ENCODE data around the gene GAP43. TPM values are rescaled to one million over a fixed set of nuclear protein-coding genes. Genes with fewer than 3 reads are reported as not detected.

Gene GAP43
- total RNA-seq, 4 donors from 2014 or later, result not detected

DNA sequence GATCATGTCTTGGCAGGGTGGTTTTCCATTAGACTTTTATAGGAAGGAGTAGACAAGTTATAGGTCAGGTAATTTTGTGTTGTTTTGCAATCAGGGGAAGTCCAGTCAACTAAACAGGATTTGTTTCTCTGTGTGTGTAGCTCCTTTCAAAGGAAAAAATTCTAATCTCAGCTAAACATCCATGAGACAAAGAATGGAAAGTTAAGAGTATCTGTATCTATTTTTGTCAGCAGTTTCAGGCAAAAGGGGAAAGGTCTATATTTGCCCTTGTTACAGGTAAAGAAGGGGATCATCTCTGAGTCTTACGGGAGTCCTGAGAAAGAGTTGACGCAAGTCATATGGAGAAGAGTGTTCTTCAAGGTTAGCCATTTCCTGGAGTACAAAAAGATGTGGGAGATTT is 79.3 kb downstream of the GAP43 start:
- Histone ChIP-seq H3K4me3 (replicated peaks in 1 of 3) (no peak overlapping the region), H3K4me1 (no peaks in the 10 kb centered on the region), H3K27ac (no peak overlapping the region), H3K27me3 (no peaks in the 10 kb centered on the region), H3K36me3 (no peaks in the 10 kb centered on the region), H3K9me3 (no peaks in the 10 kb centered on the region)
- intact Hi-C loops (cut with DNase I), result no loop called here
- 92 to 97% methylated on average over 2 of the region's 2 CpGs for WGBS, 2 donors
- TF ChIP-seq POLR2A (IDR thresholded peaks at IDR 0.05), result no peak
- TF ChIP-seq CTCF (IDR thresholded peaks at IDR 0.05), result no peak
- DNase-seq, result no peak

DNA sequence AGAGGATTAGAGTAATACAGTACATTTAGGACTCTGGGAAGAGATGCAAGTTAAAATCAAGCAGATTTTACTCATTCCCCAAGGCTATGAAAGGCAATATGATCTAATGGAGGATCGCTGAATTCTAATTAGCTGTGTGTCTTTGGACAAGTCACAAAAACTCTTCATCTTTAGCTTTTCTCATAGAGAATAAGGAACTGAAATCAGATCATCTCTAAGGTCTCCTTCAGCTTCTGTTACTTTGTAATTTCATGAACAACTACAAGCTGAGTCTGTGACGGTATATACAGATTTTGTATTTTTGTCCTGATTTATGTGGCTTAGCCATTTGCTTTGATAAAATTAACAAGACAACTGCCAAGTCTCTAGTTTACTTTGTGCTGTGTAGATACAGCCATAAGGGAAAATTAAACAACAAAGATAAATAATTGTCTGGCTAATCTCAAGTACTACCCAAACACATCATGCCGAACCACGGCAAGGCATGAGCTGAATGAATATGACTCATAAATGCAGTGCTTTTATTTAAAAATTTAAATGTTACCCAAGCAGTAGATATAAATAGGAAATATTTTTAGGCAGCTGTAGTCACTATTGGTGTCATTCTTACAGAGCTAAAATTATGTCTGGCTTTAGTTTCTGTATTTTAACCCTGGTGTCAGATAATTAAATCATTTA is 81.5 kb downstream of the GAP43 start:
- Histone ChIP-seq H3K9me3 (no peaks in the 10 kb centered on the region), H3K27me3 (no peaks in the 10 kb centered on the region), H3K4me3 (replicated peaks in 1 of 3) (no peak overlapping the region), H3K36me3 (no peaks in the 10 kb centered on the region), H3K27ac (no peak overlapping the region), H3K4me1 (no peaks in the 10 kb centered on the region)
- TF ChIP-seq CTCF (IDR thresholded peaks at IDR 0.05) (no peak), POLR2A (IDR thresholded peaks at IDR 0.05) (no peak)
- no peak for DNase-seq
- WGBS, 2 donors, result 82 to 92% methylated on average over 4 of the region's 4 CpGs
- intact Hi-C loops (cut with DNase I), result no loop called here

- no peaks in the 10 kb centered on the region for H3K36me3 ChIP-seq
- WGBS, 2 donors, result 84% methylated on average over 3 of the region's 3 CpGs
- no peak for DNase-seq
- no peak overlapping the region for H3K4me3 ChIP-seq (replicated peaks in 1 of 3)
- no peak for TF ChIP-seq CTCF (IDR thresholded peaks at IDR 0.05)
- TF ChIP-seq POLR2A (IDR thresholded peaks at IDR 0.05), result no peak
- H3K27me3 ChIP-seq, result no peaks in the 10 kb centered on the region
- no peaks in the 10 kb centered on the region for H3K4me1 ChIP-seq
- H3K27ac ChIP-seq, result no peak overlapping the region
- intact Hi-C loops (cut with DNase I), result no loop called here
- H3K9me3 ChIP-seq, result no peaks in the 10 kb centered on the region
These were observed 83.1 kb downstream of the GAP43 start for GRCh38 chr3:115706311-115706829.

GRCh38 chr3:115708540-115708939 is 85.2 kb downstream of the GAP43 start:
- Histone ChIP-seq H3K27ac (no peak overlapping the region), H3K27me3 (no peaks in the 10 kb centered on the region), H3K4me1 (no peaks in the 10 kb centered on the region), H3K9me3 (no peaks in the 10 kb centered on the region), H3K4me3 (replicated peaks in 1 of 3) (no peak overlapping the region), H3K36me3 (no peaks in the 10 kb centered on the region)
- intact Hi-C loops (cut with DNase I), result no loop called here
- no peak for DNase-seq
- WGBS, 2 donors, result 65 to 69% methylated on average over 2 of the region's 2 CpGs
- TF ChIP-seq CTCF (IDR thresholded peaks at IDR 0.05), result no peak
- TF ChIP-seq POLR2A (IDR thresholded peaks at IDR 0.05), result no peak

DNA sequence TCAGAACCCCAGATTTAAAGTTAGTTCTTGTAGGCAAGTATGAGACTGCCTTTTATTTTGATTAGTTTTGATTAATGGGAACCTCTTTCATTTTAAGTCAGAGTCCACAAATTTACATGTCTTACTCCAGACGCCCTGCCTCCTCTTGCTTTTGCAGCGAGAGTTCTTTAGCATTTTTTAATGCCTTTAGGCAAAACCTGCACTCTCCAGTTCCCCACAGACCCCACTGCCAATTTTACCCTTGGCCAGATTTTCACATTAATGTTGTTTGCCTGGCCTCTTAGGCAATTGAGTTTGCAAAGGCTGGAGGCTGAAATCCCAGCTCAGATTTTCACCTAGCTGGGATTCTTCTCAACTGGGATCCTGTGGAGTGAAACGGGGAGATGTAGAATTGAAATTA is 85.8 kb downstream of the GAP43 start:
- intact Hi-C loops (cut with DNase I), result no loop called here
- TF ChIP-seq POLR2A (IDR thresholded peaks at IDR 0.05), result no peak
- TF ChIP-seq CTCF (IDR thresholded peaks at IDR 0.05), result no peak
- H3K9me3 ChIP-seq, result no peaks in the 10 kb centered on the region
- H3K4me3 ChIP-seq (replicated peaks in 1 of 3), result no peak overlapping the region
- no peaks in the 10 kb centered on the region for H3K36me3 ChIP-seq
- H3K4me1 ChIP-seq, result no peaks in the 10 kb centered on the region
- H3K27ac ChIP-seq, result no peak overlapping the region
- DNase-seq, result no peak
- 63 to 67% methylated on average over 3 of the region's 3 CpGs for WGBS, 2 donors
- H3K27me3 ChIP-seq, result no peaks in the 10 kb centered on the region

Measured in thyroid gland (tissue), 4 donors.